ENCODE data around the gene SRRT. TPM values are rescaled to one million over a fixed set of nuclear protein-coding genes. Genes with fewer than 3 reads are reported as not detected.

The SRRT gene
- total and polyA plus RNA-seq, 2 donors (not counting 3 experiments of a cell fraction or from before 2014, with no cell fraction given), result 58.6 to 199 TPM

DNA sequence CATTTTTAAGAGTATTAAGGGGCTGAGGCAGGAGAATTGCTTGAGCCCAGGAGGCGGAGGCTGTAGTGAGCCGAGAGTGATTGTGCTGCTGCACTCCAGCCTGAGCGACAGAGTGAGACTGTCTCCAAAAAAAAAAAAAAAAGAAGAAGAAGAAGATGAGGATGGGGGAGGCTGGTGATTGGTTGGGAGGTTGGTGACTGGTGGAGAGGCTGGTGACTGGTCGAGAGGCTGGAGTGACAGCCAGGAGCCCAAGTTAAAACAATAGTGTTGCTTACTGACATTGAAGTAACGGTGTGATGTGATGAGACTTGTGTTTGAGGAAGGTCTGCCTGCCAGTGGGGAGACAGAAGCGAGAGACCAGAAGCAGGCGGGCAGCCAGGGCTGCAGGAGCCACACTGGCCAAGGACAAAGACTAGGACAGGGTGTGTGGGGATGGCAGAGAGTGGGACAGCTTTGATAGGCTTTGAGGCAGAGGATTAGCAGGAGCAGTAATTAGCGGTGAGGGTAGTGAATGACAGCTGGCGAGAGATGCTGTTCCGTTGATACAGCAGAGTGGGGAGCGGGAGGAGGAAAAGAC is 4.9 kb downstream of the SRRT start:
- FAIRE-seq (no peak), DNase-seq (ENCODE audit: low read depth, low spot score) (no peak)
- Histone ChIP-seq H3K9me1 (replicated peaks; ENCODE audit: control insufficient read depth, extremely low read depth, insufficient read depth, low read length) (no peaks in the 10 kb centered on the region), H3K9ac (replicated peaks; ENCODE audit: extremely low read depth, insufficient read depth, low read length) (no peak overlapping the region), H4K20me1 (replicated peaks; ENCODE audit: control insufficient read depth, extremely low read depth, insufficient read depth, low read length) (no peaks in the 10 kb centered on the region), H3K4me2 (ENCODE audit: insufficient read depth, low read length) (no peak overlapping the region), H3K27ac (ENCODE audit: insufficient read depth, low read depth, low read length) (no peak overlapping the region), H3K4me1 (ENCODE audit: control insufficient read depth, extremely low read depth, insufficient read depth, low read length) (peaks cover 13% of the 10 kb centered on the region), H3K27me3 (ENCODE audit: control insufficient read depth in 2 of 2, insufficient read depth in 2 of 2, low read length in 2 of 2) (no peaks in the 10 kb centered on the region), H3K36me3 (ENCODE audit: control insufficient read depth in 2 of 2, extremely low read depth in 1 of 2, insufficient read depth in 2 of 2, low read length in 2 of 2) (peaks cover 17 to 37% of the 10 kb centered on the region in 2 experiments), H3K79me2 (ENCODE audit: control insufficient read depth, insufficient read depth, low read length) (peaks cover 69% of the 10 kb centered on the region), H3K4me3 (replicated peaks in 1 of 3; ENCODE audit: insufficient read depth in 1 of 3, low read depth in 1 of 3, low read length in 3 of 3) (no peak overlapping the region), H2AFZ (ENCODE audit: low read depth, low read length) (no peak overlapping the region), H3K9me3 (replicated peaks; ENCODE audit: control insufficient read depth, insufficient read depth, low read length) (no peaks in the 10 kb centered on the region)
- dilution Hi-C loops (cut with MboI; ENCODE audit: extremely low pct_ligation_motif_present, low sequenced_read_pairs) (no loop called here), intact Hi-C loops (cut with micrococcal nuclease) (no loop called here)
- TF ChIP-seq, protein P1, sequence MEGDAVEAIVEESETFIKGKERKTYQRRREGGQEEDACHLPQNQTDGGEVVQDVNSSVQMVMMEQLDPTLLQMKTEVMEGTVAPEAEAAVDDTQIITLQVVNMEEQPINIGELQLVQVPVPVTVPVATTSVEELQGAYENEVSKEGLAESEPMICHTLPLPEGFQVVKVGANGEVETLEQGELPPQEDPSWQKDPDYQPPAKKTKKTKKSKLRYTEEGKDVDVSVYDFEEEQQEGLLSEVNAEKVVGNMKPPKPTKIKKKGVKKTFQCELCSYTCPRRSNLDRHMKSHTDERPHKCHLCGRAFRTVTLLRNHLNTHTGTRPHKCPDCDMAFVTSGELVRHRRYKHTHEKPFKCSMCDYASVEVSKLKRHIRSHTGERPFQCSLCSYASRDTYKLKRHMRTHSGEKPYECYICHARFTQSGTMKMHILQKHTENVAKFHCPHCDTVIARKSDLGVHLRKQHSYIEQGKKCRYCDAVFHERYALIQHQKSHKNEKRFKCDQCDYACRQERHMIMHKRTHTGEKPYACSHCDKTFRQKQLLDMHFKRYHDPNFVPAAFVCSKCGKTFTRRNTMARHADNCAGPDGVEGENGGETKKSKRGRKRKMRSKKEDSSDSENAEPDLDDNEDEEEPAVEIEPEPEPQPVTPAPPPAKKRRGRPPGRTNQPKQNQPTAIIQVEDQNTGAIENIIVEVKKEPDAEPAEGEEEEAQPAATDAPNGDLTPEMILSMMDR (IDR thresholded peaks at IDR 0.05; ENCODE audit: extremely low read depth in 1 of 2, insufficient read depth in 1 of 2, low read depth in 1 of 2, low read length in 2 of 2), result no peak
- no peak for TF ChIP-seq FOS (IDR thresholded peaks at IDR 0.05; ENCODE audit: borderline replicate concordance, insufficient read depth, low read length)
- no peak for TF ChIP-seq MYC (IDR thresholded peaks at IDR 0.05; ENCODE audit: low read depth, low read length)
- no peak for TF ChIP-seq GATA2 (IDR thresholded peaks at IDR 0.05; ENCODE audit: insufficient read depth, insufficient read length, low read depth, low read length)
- no peak for TF ChIP-seq POLR2A (IDR thresholded peaks at IDR 0.05; ENCODE audit: low read depth, low read length)
- ChIA-PET POLR2A (no interaction called here), CTCF (no interaction called here)
- no TSS peak for BruUV-seq (replicated peaks)

DNA sequence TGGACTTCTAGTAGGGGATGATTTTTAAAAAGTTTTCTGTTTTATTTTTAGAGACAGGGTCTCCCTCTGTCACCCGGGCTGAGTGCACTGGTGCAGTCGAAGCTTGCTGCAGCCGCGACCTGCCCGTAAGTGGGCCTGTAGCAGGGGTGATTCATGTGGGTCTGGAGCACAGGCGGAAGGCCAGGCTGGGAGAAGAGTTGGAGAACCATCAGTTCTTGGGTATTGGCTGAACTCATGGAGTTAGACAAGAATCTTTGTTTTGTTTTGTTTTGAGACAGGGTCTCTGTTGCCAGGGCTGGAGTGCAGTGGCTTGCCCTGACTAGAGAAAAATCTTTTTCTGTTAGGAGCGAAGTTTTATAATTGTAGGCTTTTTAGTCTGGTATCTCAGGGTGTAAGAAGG is 5.7 kb downstream of the SRRT start:
- BruUV-seq (replicated peaks), result no TSS peak
- dilution Hi-C loops (cut with MboI; ENCODE audit: extremely low pct_ligation_motif_present, low sequenced_read_pairs), result no loop called here
- H3K36me3 ChIP-seq (ENCODE audit: control insufficient read depth in 2 of 2, extremely low read depth in 1 of 2, insufficient read depth in 2 of 2, low read length in 2 of 2), result peaks cover 23 to 46% of the 10 kb centered on the region in 2 experiments
- ChIA-PET CTCF (no interaction called here), POLR2A (no interaction called here)
- H3K9ac ChIP-seq (replicated peaks; ENCODE audit: extremely low read depth, insufficient read depth, low read length), result no peak overlapping the region
- H2AFZ ChIP-seq (ENCODE audit: low read depth, low read length), result no peak overlapping the region
- no peaks in the 10 kb centered on the region for H3K9me1 ChIP-seq (replicated peaks; ENCODE audit: control insufficient read depth, extremely low read depth, insufficient read depth, low read length)
- DNase-seq (ENCODE audit: low read depth, low spot score) (no peak), FAIRE-seq (no peak)
- intact Hi-C loops (cut with micrococcal nuclease), result no loop called here
- H3K4me1 ChIP-seq (ENCODE audit: control insufficient read depth, extremely low read depth, insufficient read depth, low read length), result peaks cover 13% of the 10 kb centered on the region
- no peak overlapping the region for H3K4me2 ChIP-seq (ENCODE audit: insufficient read depth, low read length)
- no peaks in the 10 kb centered on the region for H4K20me1 ChIP-seq (replicated peaks; ENCODE audit: control insufficient read depth, extremely low read depth, insufficient read depth, low read length)
- no peak overlapping the region for H3K4me3 ChIP-seq (replicated peaks in 1 of 3; ENCODE audit: insufficient read depth in 1 of 3, low read depth in 1 of 3, low read length in 3 of 3)
- no peaks in the 10 kb centered on the region for H3K9me3 ChIP-seq (replicated peaks; ENCODE audit: control insufficient read depth, insufficient read depth, low read length)
- TF ChIP-seq, protein P1 (IDR thresholded peaks at IDR 0.05; ENCODE audit: extremely low read depth in 1 of 2, insufficient read depth in 1 of 2, low read depth in 1 of 2, low read length in 2 of 2), result no peak
- TF ChIP-seq POLR2AphosphoS5 (IDR thresholded peaks at IDR 0.05; ENCODE audit: insufficient read depth, low read depth, low read length), result no peak
- no peak for TF ChIP-seq JUN (IDR thresholded peaks at IDR 0.05; ENCODE audit: borderline replicate concordance, insufficient read depth, insufficient read length, low read depth)
- no peak for TF ChIP-seq MYC (IDR thresholded peaks at IDR 0.05; ENCODE audit: low read depth, low read length)
- TF ChIP-seq FOS (IDR thresholded peaks at IDR 0.05; ENCODE audit: borderline replicate concordance, insufficient read depth, low read length), result no peak
- TF ChIP-seq POLR2A (IDR thresholded peaks at IDR 0.05; ENCODE audit: low read depth, low read length), result no peak
- no peak for TF ChIP-seq EZH2 (IDR thresholded peaks at IDR 0.05; ENCODE audit: borderline replicate concordance, low read depth, low read length, severe bottlenecking)
- TF ChIP-seq, protein P2, sequence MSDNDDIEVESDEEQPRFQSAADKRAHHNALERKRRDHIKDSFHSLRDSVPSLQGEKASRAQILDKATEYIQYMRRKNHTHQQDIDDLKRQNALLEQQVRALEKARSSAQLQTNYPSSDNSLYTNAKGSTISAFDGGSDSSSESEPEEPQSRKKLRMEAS (IDR thresholded peaks at IDR 0.05; ENCODE audit: insufficient read depth, insufficient read length), result no peak
- H3K27ac ChIP-seq (ENCODE audit: insufficient read depth, low read depth, low read length), result no peak overlapping the region
- no peaks in the 10 kb centered on the region for H3K27me3 ChIP-seq (ENCODE audit: control insufficient read depth in 2 of 2, insufficient read depth in 2 of 2, low read length in 2 of 2)
- peaks cover 62% of the 10 kb centered on the region for H3K79me2 ChIP-seq (ENCODE audit: control insufficient read depth, insufficient read depth, low read length)
